IMR-90 (cell line): Measurements from ENCODE around the gene JPT1. TPM values are rescaled to one million over a fixed set of nuclear protein-coding genes. Genes with fewer than 3 reads are reported as not detected.

Experiments used
- ATAC-seq: fragments of 200-7000 bp; cut with Tn5 transposase; 2 replicates; pipeline ENCODE4 v1.9.1; 2020; ENCODE audit warnings: low read depth, mild to moderate bottlenecking, moderate library complexity
- BruUV-seq: library from RNA; stranded (reverse); fragments of 400-500 nt; replicated peaks from 2 replicates; lab custom pipeline; 2021; lab: Mats Ljungman, UMichigan
- CTCF ChIA-PET: fragments of 300-600 bp; formaldehyde crosslinking; extraction: SDS; loops from one replicate; lab custom pipeline; 2021; ENCODE audit warnings: antibody characterized with exemption; lab: Yijun Ruan, JAX
- POLR2A ChIA-PET: fragments of 300-600 bp; sonication (Branson Sonifier 250); formaldehyde crosslinking; loops from one replicate; lab custom pipeline; 2022; ENCODE audit warnings: antibody characterized with exemption; ENCODE audit not compliant: unreplicated experiment; lab: Charles Lee
- DNase-seq: peaks from one replicate; pipeline ENCODE4 v3.0.0; 2013
- H2AFZ ChIP-seq: replicated peaks from 2 replicates; pipeline ENCODE3; 2013; ENCODE audit warnings: low read length, mild to moderate bottlenecking; ENCODE audit not compliant: poor library complexity
- H2AK5ac ChIP-seq: 2 replicates; pipeline ENCODE4 v1.6.1; 2013; ENCODE audit warnings: low read depth, low read length, inconsistent platforms
- H2AK9ac ChIP-seq: replicated peaks from 2 replicates; pipeline ENCODE3; 2013; ENCODE audit warnings: mild to moderate bottlenecking, low read depth, low read length, moderate library complexity; ENCODE audit not compliant: poor library complexity
- H2BK120ac ChIP-seq: 2 replicates; pipeline ENCODE4 v1.6.1; 2013; ENCODE audit warnings: low read depth, low read length, inconsistent platforms
- H2BK15ac ChIP-seq: 3 replicates; pipeline ENCODE4 v1.6.1; 2013; ENCODE audit warnings: low read depth, low read length, inconsistent platforms
- H2BK20ac ChIP-seq: 2 replicates; pipeline ENCODE4 v1.6.1; 2013; ENCODE audit warnings: low read depth, mild to moderate bottlenecking, inconsistent platforms, low read length, moderate library complexity
- H2BK5ac ChIP-seq: 2 replicates; pipeline ENCODE4 v1.6.1; 2013; ENCODE audit warnings: mild to moderate bottlenecking, low read depth, low read length, inconsistent platforms; ENCODE audit not compliant: poor library complexity, severe bottlenecking
- H3K14ac ChIP-seq: replicated peaks from 2 replicates; pipeline ENCODE4 v1.6.1; 2013; ENCODE audit warnings: low read depth, low read length, inconsistent platforms
- H3K18ac ChIP-seq: 2 replicates; pipeline ENCODE4 v1.6.1; 2013; ENCODE audit warnings: low read depth, low read length, control low read depth
- H3K23ac ChIP-seq: 2 replicates; pipeline ENCODE4 v1.6.1; 2013; ENCODE audit warnings: low read depth, low read length, inconsistent platforms
- H3K27ac ChIP-seq: 2 replicates; pipeline ENCODE4 v1.5.1; 2013; ENCODE audit warnings: mild to moderate bottlenecking, control low read depth, low read length; ENCODE audit not compliant: insufficient read depth
- H3K27me3 ChIP-seq: 2 replicates; pipeline ENCODE4 v1.6.1; 2013; ENCODE audit warnings: low read length; ENCODE audit not compliant: control insufficient read depth, insufficient read depth
- H3K36me3 ChIP-seq: 2 replicates; pipeline ENCODE4 v1.6.1; 2013; ENCODE audit warnings: low read length, mixed read lengths; ENCODE audit not compliant: control insufficient read depth, insufficient read depth
- H3K4ac ChIP-seq: 2 replicates; pipeline ENCODE4 v1.6.1; 2013; ENCODE audit warnings: low read depth, low read length, inconsistent platforms
- H3K4me1 ChIP-seq: 2 replicates; pipeline ENCODE4 v1.6.1; 2013; ENCODE audit warnings: low read length, mixed read lengths; ENCODE audit not compliant: control insufficient read depth, insufficient read depth
- H3K4me2 ChIP-seq: 2 replicates; pipeline ENCODE4 v1.6.1; 2013; ENCODE audit warnings: low read depth, mild to moderate bottlenecking, control low read depth, low read length, moderate library complexity
- H3K4me3 ChIP-seq: 2 replicates; pipeline ENCODE4 v1.5.1; 2013; ENCODE audit warnings: low read depth, mild to moderate bottlenecking, control low read depth, low read length, moderate library complexity; ENCODE audit not compliant: insufficient read depth
- H3K56ac ChIP-seq: 2 replicates; pipeline ENCODE4 v1.6.1; 2013; ENCODE audit warnings: low read length, inconsistent platforms; ENCODE audit not compliant: insufficient read depth; ENCODE audit errors: extremely low read depth
- H3K79me1 ChIP-seq, 2 experiments: 2 replicates each; pipeline ENCODE4 v1.6.1; 2013; ENCODE audit warnings: low read length in 2 of 2, inconsistent platforms in 1 of 2, low read depth in 1 of 2
- H3K9ac ChIP-seq: 2 replicates; pipeline ENCODE4 v1.6.1; 2013; ENCODE audit warnings: low read depth, low read length, control low read depth
- H3K9me1 ChIP-seq: 2 replicates; pipeline ENCODE4 v1.6.1; 2013; ENCODE audit warnings: low read length, inconsistent platforms; ENCODE audit not compliant: insufficient read depth
- H3K9me3 ChIP-seq: 2 replicates; pipeline ENCODE4 v1.6.1; 2013; ENCODE audit warnings: low read length; ENCODE audit not compliant: control insufficient read depth, insufficient read depth
- H4K20me1 ChIP-seq: 2 replicates; pipeline ENCODE4 v1.6.1; 2013; ENCODE audit warnings: low read length, inconsistent platforms; ENCODE audit not compliant: insufficient read depth
- H4K5ac ChIP-seq: 2 replicates; pipeline ENCODE4 v1.6.1; 2013; ENCODE audit warnings: mild to moderate bottlenecking, low read depth, low read length, control low read depth
- H4K8ac ChIP-seq, 2 experiments: 2 replicates each; pipeline ENCODE4 v1.6.1; 2013; ENCODE audit warnings: low read depth in 2 of 2, low read length in 2 of 2, control low read depth in 1 of 2, inconsistent platforms in 1 of 2
- H4K91ac ChIP-seq: 2 replicates; pipeline ENCODE4 v1.6.1; 2013; ENCODE audit warnings: low read depth, low read length, inconsistent platforms; ENCODE audit not compliant: insufficient read depth
- MAFK ChIP-seq: IDR thresholded peaks from 2 replicates; pipeline ENCODE4 v1.6.1; 2012; ENCODE audit warnings: low read depth, low read length, improper control_type of control experiment
- MXI1 ChIP-seq: IDR thresholded peaks from 2 replicates; pipeline ENCODE4 v1.6.1; 2012; ENCODE audit warnings: low read depth, mild to moderate bottlenecking, low read length, moderate library complexity, borderline replicate concordance
- POLR2A ChIP-seq: IDR thresholded peaks from 2 replicates; pipeline ENCODE4 v1.6.1; 2012; ENCODE audit warnings: mild to moderate bottlenecking, low read depth, low read length
- RCOR1 ChIP-seq: IDR thresholded peaks from 2 replicates; pipeline ENCODE4 v1.6.1; 2012; ENCODE audit warnings: mild to moderate bottlenecking, low read length, improper control_type of control experiment; ENCODE audit not compliant: insufficient replicate concordance
- WGBS, 2 experiments: methylation state at CpG; one replicate each; pipeline versions ENCODE4 v1.1.5 to v1.1.7; 2013; ENCODE audit warnings: missing lambda C conversion rate in 2 of 2; ENCODE audit not compliant: insufficient read length in 1 of 2; ENCODE audit errors: extremely low coverage in 2 of 2; 5-methylcytosine and 5-hydroxymethylcytosine counted together
- dilution Hi-C: fragments of 300-500 bp; cut with HindIII; formaldehyde crosslinking; loops from one replicate; pipeline ENCODE4 v1.14.3; 2018; ENCODE audit warnings: low sequenced_read_pairs; ENCODE audit not compliant: unreplicated experiment
- in situ Hi-C: fragments of 300-500 bp; cut with MboI; formaldehyde crosslinking; loops from 3 replicates; pipeline ENCODE4 v1.14.3; 2019; ENCODE audit warnings: low sequenced_read_pairs, inconsistent platforms, mixed read lengths
- intact Hi-C: fragments of 100-400 bp; cut with micrococcal nuclease; formaldehyde crosslinking; loops from 2 replicates; pipeline ENCODE4 v1.10.0; 2022
- polyA plus RNA-seq, 3 experiments: library from polyadenylated mRNA; depleted of rRNA; stranded (reverse); fragments of >200 nt; gene quantifications; 2 replicates each; pipeline ENCODE4 v1.2.3, GENCODE V29; 2012; ENCODE audit warnings: low replicate concordance in 1 of 3
- total RNA-seq: library from RNA; depleted of rRNA; stranded (reverse); fragments of >200 nt; gene quantifications from 2 replicates; pipeline ENCODE4 v1.2.3, GENCODE V29; 2012

JPT1 gene
- total and polyA plus RNA-seq, 2 of the 4 experiments (the other 2 are of a cell fraction) = 118 to 272 TPM

DNA sequence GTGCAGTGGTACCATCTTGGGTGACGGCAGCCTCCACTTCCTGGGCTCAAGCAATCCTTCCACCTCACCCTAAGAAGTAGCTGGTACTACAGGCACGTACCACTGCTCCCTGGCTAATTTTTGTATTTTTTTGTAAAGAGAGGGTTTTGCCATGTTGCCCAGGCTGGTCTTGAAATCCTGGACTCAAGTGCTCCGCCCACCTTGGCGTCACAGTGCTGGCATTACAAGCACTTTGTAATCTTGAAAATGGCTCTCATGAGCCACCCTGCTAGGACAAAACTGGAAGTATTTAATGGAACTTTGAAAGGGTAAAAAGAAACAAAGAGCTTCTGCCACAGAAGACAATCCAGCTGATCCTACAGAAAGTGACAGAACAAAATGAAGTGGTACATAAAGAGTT, 19.2 kb upstream of the JPT1 start:
- no peak overlapping the region for H4K91ac ChIP-seq
- H3K27me3 ChIP-seq = no peaks in the 10 kb centered on the region
- peaks cover 14 to 58% of the 10 kb centered on the region in 2 experiments for H3K79me1 ChIP-seq
- ChIA-PET POLR2A (no interaction called here), CTCF (interaction anchor here (1.1 kb wide), 1 partner anchor 60 kb away, joined by 5 read pairs; no protein-coding TSS in a partner anchor)
- peaks cover 37% of the 10 kb centered on the region for H4K20me1 ChIP-seq
- no peak overlapping the region for H3K27ac ChIP-seq
- no peak overlapping the region for H2AFZ ChIP-seq
- ATAC-seq (no peak), DNase-seq (no peak)
- dilution Hi-C loops = no loop called here
- no peak overlapping the region for H3K4me3 ChIP-seq
- no peaks in the 10 kb centered on the region for H3K9me1 ChIP-seq
- no peak overlapping the region for H3K14ac ChIP-seq
- no peak overlapping the region for H4K8ac ChIP-seq
- H2AK9ac ChIP-seq = no peak overlapping the region
- H2BK15ac ChIP-seq = no peak overlapping the region
- no peak overlapping the region for H3K23ac ChIP-seq
- H2AK5ac ChIP-seq = no peak overlapping the region
- no peak overlapping the region for H4K5ac ChIP-seq
- BruUV-seq = no TSS peak
- no peak overlapping the region for H3K4ac ChIP-seq
- no peak overlapping the region for H2BK20ac ChIP-seq
- H3K9me3 ChIP-seq = no peaks in the 10 kb centered on the region
- H2BK120ac ChIP-seq = no peak overlapping the region
- no peak overlapping the region for H2BK5ac ChIP-seq
- in situ Hi-C loops = no loop called here
- peaks cover 62% of the 10 kb centered on the region for H3K36me3 ChIP-seq
- no peak overlapping the region for H3K9ac ChIP-seq
- H3K4me2 ChIP-seq = no peak overlapping the region
- no peaks in the 10 kb centered on the region for H3K4me1 ChIP-seq
- TF ChIP-seq MAFK (no peak), POLR2A (no peak), RCOR1 (no peak), MXI1 (no peak)
- WGBS, 2 experiments = 100% methylated on average over 2 of the region's 4 CpGs; no CpG with 5 or more reads in 1 of the 2 experiments
- intact Hi-C loops = no loop called here
- no peak overlapping the region for H3K56ac ChIP-seq
- H3K18ac ChIP-seq = no peak overlapping the region
